ENCODE results near the gene TUBGCP5. TPM values are rescaled to one million over a fixed set of nuclear protein-coding genes. Genes with fewer than 3 reads are reported as not detected.
A peak's percentile ranks its signal among the peaks of the same experiment; 100 is the strongest.

TUBGCP5 gene
- total and polyA plus RNA-seq, 2 experiments from 2014 or later, result 14.6 to 17.5 TPM

GRCh38 chr15:22967084-22967770 is 72.1 kb downstream of the TUBGCP5 start:
- no peak overlapping the region for H2AFZ ChIP-seq
- H4K20me1 ChIP-seq (ENCODE audit: insufficient read depth), result peaks cover 28% of the 10 kb centered on the region
- no peaks in the 10 kb centered on the region for H3K9me3 ChIP-seq (ENCODE audit: low read depth)
- H3K79me2 ChIP-seq (ENCODE audit: insufficient read depth), result peaks cover 96% of the 10 kb centered on the region
- 84 to 90% methylated on average over 15 of the region's 15 CpGs for WGBS, 2 experiments (ENCODE audit: low coverage in 1 of 2, low lambda C conversion rate in 2 of 2, missing lambda C conversion rate in 2 of 2)
- H3F3A ChIP-seq (ENCODE audit: insufficient read depth), result peaks cover 39% of the 10 kb centered on the region
- TF ChIP-seq EZH2phosphoT487 (IDR thresholded peaks at IDR 0.05; ENCODE audit: insufficient read depth, low read depth), result no peak
- TF ChIP-seq EZH2 (IDR thresholded peaks at IDR 0.05; ENCODE audit: insufficient read depth, poor library complexity, severe bottlenecking), result no peak
- H3K4me2 ChIP-seq (ENCODE audit: unreplicated experiment), result no peak overlapping the region
- no peak for DNase-seq
- no peaks in the 10 kb centered on the region for H3K27me3 ChIP-seq (replicated peaks; ENCODE audit: insufficient read depth)
- in situ Hi-C loops (cut with MboI), result no loop called here
- H3K36me3 ChIP-seq (ENCODE audit: low read depth), result 0 out of 2 replicates have a peak, but pooled peaks cover 3% of the 10 kb centered on the region
- peaks cover 40% of the 10 kb centered on the region for H3K4me1 ChIP-seq (ENCODE audit: insufficient read depth)
- no peak overlapping the region for H3K4me3 ChIP-seq
- H3K9ac ChIP-seq, result no peak overlapping the region
- no peaks in the 10 kb centered on the region for H3K9me2 ChIP-seq (ENCODE audit: insufficient read depth)
- H3K27ac ChIP-seq, result peak overlapping the region; percentile 85

- in situ Hi-C loops (cut with MboI), result no loop called here
- 0 out of 2 replicates have a peak, but pooled peaks cover 3% of the 10 kb centered on the region for H3K36me3 ChIP-seq (ENCODE audit: low read depth)
- peaks cover 45% of the 10 kb centered on the region for H3F3A ChIP-seq (ENCODE audit: insufficient read depth)
- no peak overlapping the region for H3K9ac ChIP-seq
- peaks cover 96% of the 10 kb centered on the region for H3K79me2 ChIP-seq (ENCODE audit: insufficient read depth)
- H3K4me3 ChIP-seq, result no peak overlapping the region
- WGBS, 2 experiments (ENCODE audit: low coverage in 1 of 2, low lambda C conversion rate in 2 of 2, missing lambda C conversion rate in 2 of 2), result 69 to 70% methylated on average over 18 to 20 of the region's 20 CpGs
- H3K27me3 ChIP-seq (replicated peaks; ENCODE audit: insufficient read depth), result no peaks in the 10 kb centered on the region
- no peak overlapping the region for H3K4me2 ChIP-seq (ENCODE audit: unreplicated experiment)
- H3K9me2 ChIP-seq (ENCODE audit: insufficient read depth), result no peaks in the 10 kb centered on the region
- peaks cover 48% of the 10 kb centered on the region for H3K4me1 ChIP-seq (ENCODE audit: insufficient read depth)
- peaks cover 22% of the 10 kb centered on the region for H4K20me1 ChIP-seq (ENCODE audit: insufficient read depth)
- no peak overlapping the region for H3K27ac ChIP-seq
- H3K9me3 ChIP-seq (ENCODE audit: low read depth), result no peaks in the 10 kb centered on the region
- TF ChIP-seq EZH2phosphoT487 (IDR thresholded peaks at IDR 0.05; ENCODE audit: insufficient read depth, low read depth) (no peak), EZH2 (IDR thresholded peaks at IDR 0.05; ENCODE audit: insufficient read depth, poor library complexity, severe bottlenecking) (no peak)
- DNase-seq, result no peak
- no peak overlapping the region for H2AFZ ChIP-seq
Measured at GRCh38 chr15:22966321-22967083, 72.9 kb downstream of the TUBGCP5 start.

GRCh38 chr15:22963641-22964040 is 75.7 kb downstream of the TUBGCP5 start:
- Histone ChIP-seq H4K20me1 (ENCODE audit: insufficient read depth) (peaks cover 2% of the 10 kb centered on the region; the same call in 1 of the 2 replicates), H3K9ac (peak overlapping the region; percentile 55)

GRCh38 chr15:22962611-22963010 is 76.8 kb downstream of the TUBGCP5 start:
- Histone ChIP-seq H3K4me1 (ENCODE audit: insufficient read depth) (peaks cover 43% of the 10 kb centered on the region), H3K27me3 (replicated peaks; ENCODE audit: insufficient read depth) (no peaks in the 10 kb centered on the region), H3K4me3 (no peak overlapping the region), H2AFZ (no peak overlapping the region), H3K9me2 (ENCODE audit: insufficient read depth) (no peaks in the 10 kb centered on the region), H3K9ac (no peak overlapping the region), H3K9me3 (ENCODE audit: low read depth) (no peaks in the 10 kb centered on the region), H3K79me2 (ENCODE audit: insufficient read depth) (peaks cover 98% of the 10 kb centered on the region), H4K20me1 (ENCODE audit: insufficient read depth) (no peaks in the 10 kb centered on the region), H3K4me2 (ENCODE audit: unreplicated experiment) (no peak overlapping the region), H3K36me3 (ENCODE audit: low read depth) (0 out of 2 replicates have a peak, but pooled peaks cover 3% of the 10 kb centered on the region), H3K27ac (no peak overlapping the region), H3F3A (ENCODE audit: insufficient read depth) (peaks cover 43% of the 10 kb centered on the region)
- in situ Hi-C loops (cut with MboI), result no loop called here
- 95 to 97% methylated on average over 12 of the region's 12 CpGs for WGBS, 2 experiments (ENCODE audit: low coverage in 1 of 2, low lambda C conversion rate in 2 of 2, missing lambda C conversion rate in 2 of 2)
- DNase-seq, result no peak
- TF ChIP-seq EZH2phosphoT487 (IDR thresholded peaks at IDR 0.05; ENCODE audit: insufficient read depth, low read depth) (no peak), EZH2 (IDR thresholded peaks at IDR 0.05; ENCODE audit: insufficient read depth, poor library complexity, severe bottlenecking) (no peak)

More at GRCh38 chr15:22963641-22964040, 75.7 kb downstream of the TUBGCP5 start:
- TF ChIP-seq EZH2phosphoT487 (IDR thresholded peaks at IDR 0.05; ENCODE audit: insufficient read depth, low read depth) (no peak), EZH2 (IDR thresholded peaks at IDR 0.05; ENCODE audit: insufficient read depth, poor library complexity, severe bottlenecking) (no peak)
- Histone ChIP-seq H3K36me3 (ENCODE audit: low read depth) (0 out of 2 replicates have a peak, but pooled peaks cover 3% of the 10 kb centered on the region), H3K4me1 (ENCODE audit: insufficient read depth) (peaks cover 53% of the 10 kb centered on the region), H2AFZ (no peak overlapping the region), H3F3A (ENCODE audit: insufficient read depth) (peaks cover 52% of the 10 kb centered on the region), H3K4me2 (ENCODE audit: unreplicated experiment) (peak overlapping the region; percentile 45), H3K9me3 (ENCODE audit: low read depth) (no peaks in the 10 kb centered on the region), H3K79me2 (ENCODE audit: insufficient read depth) (peaks cover 96% of the 10 kb centered on the region), H3K27ac (peak overlapping the region; percentile 73), H3K9me2 (ENCODE audit: insufficient read depth) (no peaks in the 10 kb centered on the region), H3K27me3 (replicated peaks; ENCODE audit: insufficient read depth) (no peaks in the 10 kb centered on the region), H3K4me3 (peak overlapping the region; percentile 23)
- in situ Hi-C loops (cut with MboI), result no loop called here
- DNase-seq, result peak; percentile 56
- 22 to 33% methylated on average over 12 of the region's 12 CpGs for WGBS, 2 experiments (ENCODE audit: low coverage in 1 of 2, low lambda C conversion rate in 2 of 2, missing lambda C conversion rate in 2 of 2)
